22Rv1 (cell line): Measurements from ENCODE around the gene TAS2R14.

ENCODE experiments used
- CTCF ChIP-seq: fragments of 450-650 bp; IDR thresholded peaks from 2 replicates; pipeline ENCODE4 v1.5.1; 2017; ENCODE audit warnings: mild to moderate bottlenecking
- ZFX ChIP-seq: fragments of 450-650 bp; IDR thresholded peaks from 2 replicates; pipeline ENCODE4 v1.6.1; 2017; ENCODE audit warnings: antibody characterized with exemption, borderline replicate concordance

DNA sequence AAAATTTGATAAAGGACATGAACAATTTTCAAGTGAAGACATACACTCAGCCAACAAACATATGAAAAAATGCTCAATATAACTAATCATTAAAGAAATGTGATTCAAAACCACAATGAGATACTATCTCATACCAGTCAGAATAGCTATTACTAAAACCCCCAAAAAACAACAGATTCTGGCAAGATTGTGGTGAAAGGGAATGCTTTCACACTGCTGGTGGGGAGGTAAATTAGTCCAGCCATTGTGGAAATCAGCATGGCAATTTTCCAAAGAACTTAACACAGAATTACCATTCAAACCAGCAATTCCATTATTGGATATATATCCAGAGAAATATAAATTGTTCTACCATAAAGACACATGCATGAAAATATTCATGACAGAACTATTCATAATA is 18.7 kb upstream of the TAS2R14 start:
- TF ChIP-seq CTCF (no peak), ZFX (no peak)
